Ectodermal cell (in vitro differentiated cells): Measurements from ENCODE around the gene OCIAD1. TPM values are rescaled to one million over a fixed set of nuclear protein-coding genes. Genes with fewer than 3 reads are reported as not detected.

Source experiments
- H3K27ac ChIP-seq: 2 replicates; pipeline ENCODE4 v1.7.0; 2013; ENCODE audit warnings: mild to moderate bottlenecking, low read depth, low read length; ENCODE audit not compliant: insufficient read depth, poor library complexity, severe bottlenecking
- H3K27me3 ChIP-seq: 2 replicates; pipeline ENCODE4 v1.7.0; 2013; ENCODE audit warnings: mild to moderate bottlenecking, low read length; ENCODE audit not compliant: insufficient read depth, control insufficient read depth, poor library complexity, severe bottlenecking
- H3K36me3 ChIP-seq: one replicate; pipeline ENCODE4 v1.7.0; 2013; ENCODE audit warnings: low read length; ENCODE audit not compliant: control insufficient read depth, insufficient read depth
- H3K4me1 ChIP-seq: one replicate; pipeline ENCODE4 v1.7.0; 2013; ENCODE audit warnings: low read length; ENCODE audit not compliant: control insufficient read depth, insufficient read depth
- H3K4me3 ChIP-seq: 2 replicates; pipeline ENCODE4 v1.7.0; 2013; ENCODE audit warnings: low read depth, low read length, control low read depth; ENCODE audit not compliant: insufficient read depth
- H3K9me3 ChIP-seq: 2 replicates; pipeline ENCODE4 v1.7.0; 2013; ENCODE audit warnings: mild to moderate bottlenecking, low read length, moderate library complexity; ENCODE audit not compliant: control insufficient read depth
- WGBS, 2 experiments: methylation state at CpG; one replicate each; pipeline ENCODE4 v1.1.7; 2013; ENCODE audit warnings: missing lambda C conversion rate in 2 of 2; 5-methylcytosine and 5-hydroxymethylcytosine counted together
- polyA plus RNA-seq, 4 experiments: library from polyadenylated mRNA; stranded (reverse); fragments of 50-300 nt; gene quantifications; one replicate each; pipeline ENCODE4 v1.2.3, GENCODE V29; 2013

OCIAD1 gene
- 157 TPM for polyA plus RNA-seq (2013, experiment 1 of 4)
- 164 TPM for polyA plus RNA-seq (2013, experiment 2 of 4)
- 137 TPM for polyA plus RNA-seq (2013, experiment 3 of 4)
- 157 TPM for polyA plus RNA-seq (2013, experiment 4 of 4)

GRCh38 chr4:48830706-48831531 lies at the start of gene OCIAD1:
Gene OCIAD1, plus strand, starts transcription at chr4:48831088. Its CDS starts 1,537 bp downstream, at chr4:48832625.
- peak within 1 kb of the TSS; percentile 98 for H3K27ac ChIP-seq
- WGBS, 2 experiments: 0 to 1% methylated on average over 56 of the region's 56 CpGs
- H3K4me1 ChIP-seq: no peaks in the 10 kb centered on the region
- H3K36me3 ChIP-seq: peaks cover 16% of the 10 kb centered on the region
- peak within 1 kb of the TSS; percentile 67 for H3K4me3 ChIP-seq
- H3K27me3 ChIP-seq: no peaks in the 10 kb centered on the region
- H3K9me3 ChIP-seq: no peaks in the 10 kb centered on the region

GRCh38 chr4:48781968-48782367 lies 48.9 kb upstream of the OCIAD1 start:
- Histone ChIP-seq H3K27ac (no peak overlapping the region), H3K4me1 (peaks cover 3% of the 10 kb centered on the region), H3K9me3 (no peaks in the 10 kb centered on the region), H3K36me3 (no peaks in the 10 kb centered on the region), H3K27me3 (no peaks in the 10 kb centered on the region), H3K4me3 (no peak overlapping the region)

GRCh38 chr4:48785302-48785701 lies 45.6 kb upstream of the OCIAD1 start:
- Histone ChIP-seq H3K4me3 (no peak overlapping the region), H3K36me3 (no peaks in the 10 kb centered on the region), H3K4me1 (peaks cover 7% of the 10 kb centered on the region), H3K27me3 (no peaks in the 10 kb centered on the region), H3K9me3 (no peaks in the 10 kb centered on the region), H3K27ac (no peak overlapping the region)

GRCh38 chr4:48786549-48786948 lies 44.3 kb upstream of the OCIAD1 start:
- peaks cover 7% of the 10 kb centered on the region for H3K4me1 ChIP-seq
- H3K4me3 ChIP-seq: no peak overlapping the region
- no peaks in the 10 kb centered on the region for H3K27me3 ChIP-seq
- no peak overlapping the region for H3K27ac ChIP-seq
- WGBS, 2 experiments: 88 to 100% methylated on average over 1 to 2 of the region's 2 CpGs
- no peaks in the 10 kb centered on the region for H3K9me3 ChIP-seq
- H3K36me3 ChIP-seq: no peaks in the 10 kb centered on the region

GRCh38 chr4:48787056-48787455 lies 43.8 kb upstream of the OCIAD1 start:
- peaks cover 7% of the 10 kb centered on the region for H3K4me1 ChIP-seq
- H3K36me3 ChIP-seq: no peaks in the 10 kb centered on the region
- no peak overlapping the region for H3K4me3 ChIP-seq
- WGBS, 2 experiments: 39 to 60% methylated on average over 1 of the region's 1 CpG
- H3K27me3 ChIP-seq: no peaks in the 10 kb centered on the region
- no peak overlapping the region for H3K27ac ChIP-seq
- no peaks in the 10 kb centered on the region for H3K9me3 ChIP-seq

GRCh38 chr4:48790561-48790960 lies 40.3 kb upstream of the OCIAD1 start:
- Histone ChIP-seq H3K4me1 (peaks cover 7% of the 10 kb centered on the region), H3K4me3 (no peak overlapping the region), H3K27ac (no peak overlapping the region), H3K27me3 (no peaks in the 10 kb centered on the region), H3K9me3 (no peaks in the 10 kb centered on the region), H3K36me3 (no peaks in the 10 kb centered on the region)

GRCh38 chr4:48791313-48791712 lies 39.6 kb upstream of the OCIAD1 start:
- H3K27ac ChIP-seq: no peak overlapping the region
- no peak overlapping the region for H3K4me3 ChIP-seq
- no peaks in the 10 kb centered on the region for H3K9me3 ChIP-seq
- H3K27me3 ChIP-seq: no peaks in the 10 kb centered on the region
- H3K4me1 ChIP-seq: peaks cover 7% of the 10 kb centered on the region
- H3K36me3 ChIP-seq: no peaks in the 10 kb centered on the region

GRCh38 chr4:48792348-48793006 lies 38.4 kb upstream of the OCIAD1 start:
- Histone ChIP-seq H3K9me3 (no peaks in the 10 kb centered on the region), H3K27ac (no peak overlapping the region), H3K4me1 (no peaks in the 10 kb centered on the region), H3K36me3 (no peaks in the 10 kb centered on the region), H3K4me3 (no peak overlapping the region), H3K27me3 (no peaks in the 10 kb centered on the region)
- WGBS, 2 experiments: 84 to 92% methylated on average over 5 of the region's 5 CpGs

GRCh38 chr4:48795108-48795507 lies 35.8 kb upstream of the OCIAD1 start:
- no peaks in the 10 kb centered on the region for H3K4me1 ChIP-seq
- H3K9me3 ChIP-seq: no peaks in the 10 kb centered on the region
- no peaks in the 10 kb centered on the region for H3K27me3 ChIP-seq
- H3K36me3 ChIP-seq: no peaks in the 10 kb centered on the region
- H3K27ac ChIP-seq: no peak overlapping the region
- WGBS, 2 experiments: 91 to 92% methylated on average over 3 of the region's 3 CpGs
- no peak overlapping the region for H3K4me3 ChIP-seq

GRCh38 chr4:48796191-48796926 lies 34.5 kb upstream of the OCIAD1 start:
- Histone ChIP-seq H3K9me3 (no peaks in the 10 kb centered on the region), H3K4me3 (no peak overlapping the region), H3K27ac (no peak overlapping the region), H3K36me3 (no peaks in the 10 kb centered on the region), H3K4me1 (no peaks in the 10 kb centered on the region), H3K27me3 (no peaks in the 10 kb centered on the region)
- WGBS, 2 experiments: 90 to 94% methylated on average over 2 of the region's 2 CpGs
